NCI-H1105 (cell line): ENCODE data around the gene BRINP3.
A peak's percentile ranks its signal among the peaks of the same experiment; 100 is the strongest.

Experiments used
- DNase-seq: peaks from one replicate; lab custom pipeline; 2025; lab: John Stamatoyannopoulos, UW

The BRINP3 gene

DNA sequence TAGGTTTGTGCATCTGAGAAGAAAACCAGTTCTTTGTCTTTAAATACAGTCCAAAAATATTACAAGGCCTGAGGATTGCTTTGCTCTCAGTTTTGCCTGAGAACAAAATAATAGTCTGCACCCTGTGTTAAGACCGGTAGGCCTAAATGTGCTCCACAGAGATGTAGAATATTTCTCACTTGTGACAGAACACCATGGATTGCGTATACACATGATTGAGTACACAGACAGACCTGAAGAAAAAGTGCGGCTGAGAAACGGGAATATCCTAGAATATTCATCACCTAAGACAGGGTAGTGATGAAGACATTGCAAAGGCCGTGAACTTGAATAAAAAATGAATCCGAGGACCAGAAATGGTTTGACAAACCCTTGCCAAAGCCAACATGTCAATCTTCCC lies 155.4 kb downstream of the BRINP3 start:
- no peak for DNase-seq

GRCh38 chr1:190320952-190321351 lies 156.7 kb downstream of the BRINP3 start:
- DNase-seq: no peak

DNA sequence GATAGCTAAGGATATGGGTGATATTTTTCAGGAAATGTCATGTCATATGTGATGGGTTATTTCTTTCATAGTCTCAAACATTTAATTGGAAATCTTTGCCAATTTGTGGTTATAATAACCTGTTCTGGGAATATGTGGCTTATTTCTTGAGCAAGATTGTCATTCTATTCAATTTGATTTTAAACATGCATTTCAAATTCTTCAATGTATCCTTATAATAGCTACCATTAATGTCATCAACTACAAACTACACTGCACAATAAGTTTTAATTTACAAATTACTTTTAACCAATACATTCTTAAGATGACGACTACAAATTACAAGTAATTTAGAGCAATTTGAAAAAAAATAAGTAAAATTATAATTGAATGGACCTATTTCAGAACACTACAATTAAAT lies 164.9 kb downstream of the BRINP3 start:
- no peak for DNase-seq

- no peak for DNase-seq
These were observed 174.2 kb downstream of the BRINP3 start for GRCh38 chr1:190303501-190303900.

DNA sequence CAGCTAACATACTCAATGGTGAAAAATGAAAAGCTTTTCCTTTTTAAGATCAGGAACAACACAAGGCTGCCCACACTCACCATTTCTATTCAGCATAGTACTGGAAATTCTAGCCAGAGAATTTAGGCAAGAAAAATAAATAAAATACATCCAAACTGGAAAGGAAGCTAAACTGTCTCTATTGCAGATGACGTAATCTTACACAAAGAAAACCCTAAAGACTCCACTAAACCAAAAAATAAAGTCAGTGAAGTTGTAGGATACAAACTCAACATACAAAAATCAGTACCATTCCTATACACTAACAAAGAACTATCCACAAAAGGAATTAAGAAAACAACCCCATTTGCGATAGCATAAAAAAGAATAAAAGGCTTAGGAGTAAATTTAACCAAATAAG lies 181.2 kb downstream of the BRINP3 start:
- no peak for DNase-seq

DNA sequence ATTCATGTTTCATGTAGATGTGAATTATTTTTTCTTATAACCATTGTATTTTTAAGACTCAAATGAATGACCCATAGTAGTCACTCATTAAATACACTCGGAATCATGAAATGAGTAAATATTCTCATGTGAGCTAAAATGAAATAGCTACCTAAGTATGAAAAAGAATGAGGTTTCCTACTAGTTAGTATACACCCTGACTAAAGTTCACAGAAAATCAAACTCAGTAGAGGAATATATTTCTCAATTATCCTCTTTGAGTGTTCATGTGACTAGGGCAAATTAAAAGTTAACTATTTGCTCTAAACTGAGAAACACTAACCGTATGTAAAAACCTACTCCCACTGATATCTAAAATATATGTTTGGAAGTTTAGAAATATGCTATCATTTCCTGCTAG lies 187.8 kb downstream of the BRINP3 start:
- DNase-seq: no peak

GRCh38 chr1:190286111-190286510 lies 191.6 kb downstream of the BRINP3 start:
- DNase-seq: no peak

DNA sequence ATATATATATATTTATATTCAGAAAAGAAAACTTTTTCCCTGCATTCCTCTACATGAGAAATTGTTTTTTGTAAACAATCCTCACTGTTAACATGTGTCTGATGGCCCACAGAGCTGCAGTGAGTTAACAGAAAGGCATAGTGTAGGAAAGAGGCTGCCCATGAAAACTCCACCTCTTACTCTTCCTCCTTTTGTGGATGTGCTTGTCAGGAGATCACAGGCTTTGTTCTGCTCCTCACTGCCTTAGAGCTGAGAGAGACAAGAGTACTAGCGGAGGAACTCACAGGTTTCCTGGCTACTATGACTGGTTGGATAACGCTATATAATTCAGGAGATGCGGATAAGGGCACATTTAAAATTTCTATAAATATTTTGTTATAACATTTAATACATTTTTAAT lies 200.6 kb downstream of the BRINP3 start:
- DNase-seq: no peak

DNA sequence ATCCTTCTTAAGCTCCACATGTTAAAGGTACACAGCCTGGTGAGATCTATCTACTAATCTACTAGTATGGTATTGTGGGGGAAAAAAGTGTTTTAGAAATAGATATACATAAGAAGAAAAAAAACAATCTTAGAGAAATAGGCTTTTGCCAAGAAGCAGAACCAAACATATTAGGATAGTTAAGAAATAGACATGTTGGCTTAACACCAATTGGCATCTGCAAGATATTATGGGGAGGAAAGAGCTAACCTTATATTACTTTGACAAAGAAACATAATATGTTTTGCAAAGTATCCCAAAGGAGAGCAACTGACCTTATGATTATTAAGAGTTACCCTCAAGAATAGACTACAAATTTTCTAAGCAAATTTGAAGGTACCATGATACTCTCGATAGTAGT lies 202.9 kb downstream of the BRINP3 start:
- DNase-seq: no peak

GRCh38 chr1:190273161-190273560 lies 204.5 kb downstream of the BRINP3 start:
- DNase-seq: no peak

DNA sequence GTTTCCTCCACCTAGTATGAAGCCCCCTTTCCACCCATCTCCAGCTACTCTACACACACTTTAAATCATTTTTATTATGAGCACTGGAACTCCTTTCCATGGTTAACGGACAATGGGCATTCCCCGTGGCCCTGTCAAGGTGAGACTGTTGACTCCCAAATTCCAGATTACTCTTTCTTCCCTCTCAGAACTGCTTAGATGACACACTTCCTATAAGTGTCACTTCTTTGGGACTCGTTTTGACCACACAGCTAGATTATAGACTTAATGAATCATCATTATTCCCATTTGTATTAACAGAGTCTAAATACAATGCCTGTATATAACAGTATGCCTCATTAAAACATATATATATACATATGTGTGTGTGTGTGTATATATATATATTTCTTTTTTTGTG lies 215.1 kb downstream of the BRINP3 start:
- no peak for DNase-seq

- no peak for DNase-seq
These were observed 218.2 kb downstream of the BRINP3 start for GRCh38 chr1:190259424-190259823.

DNA sequence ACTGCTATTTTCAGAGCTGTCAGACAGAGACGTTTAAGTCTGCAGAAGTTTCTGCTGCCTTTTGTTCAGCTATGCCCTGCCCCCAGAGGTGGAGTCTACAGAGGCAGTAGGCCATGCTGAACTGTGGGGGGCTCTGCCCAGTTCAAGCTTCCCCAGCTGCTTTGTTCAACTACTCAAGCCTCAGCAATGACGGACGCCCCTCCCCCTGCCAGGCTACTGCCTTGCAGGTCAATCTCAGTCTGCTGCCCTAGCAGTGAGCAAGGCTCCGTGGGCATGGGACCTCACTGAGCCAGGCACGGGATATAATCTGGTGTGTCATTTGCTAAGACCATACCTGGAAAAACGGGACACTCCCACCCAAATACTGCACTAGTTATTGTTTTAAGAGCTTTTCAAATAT lies 219.7 kb downstream of the BRINP3 start:
- no peak for DNase-seq

- no peak for DNase-seq
These were observed 225.6 kb downstream of the BRINP3 start for GRCh38 chr1:190252046-190252445.

GRCh38 chr1:190250368-190250767 lies 227.3 kb downstream of the BRINP3 start:
- DNase-seq: no peak

DNA sequence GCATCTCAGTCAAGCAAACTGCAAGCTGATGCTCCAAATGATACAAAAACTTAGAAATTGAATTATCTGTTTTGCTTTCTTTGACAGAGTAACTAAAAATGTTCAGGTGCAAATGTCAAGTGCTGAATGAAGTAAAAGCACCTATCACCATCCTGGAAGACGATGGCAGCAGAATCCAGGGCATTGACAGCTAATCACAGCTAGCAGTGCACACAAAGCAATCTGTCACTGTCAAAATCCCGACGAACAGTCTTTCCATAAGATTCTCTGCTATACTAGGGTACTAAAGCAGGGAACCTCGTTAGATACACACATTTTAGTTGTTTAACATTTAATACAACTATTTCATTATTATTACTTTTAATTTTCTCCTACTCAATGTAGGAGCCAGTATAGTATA lies 233.3 kb downstream of the BRINP3 start:
- DNase-seq: no peak

- no peak for DNase-seq
These were observed 234.6 kb downstream of the BRINP3 start for GRCh38 chr1:190243056-190243455.

- no peak for DNase-seq
These were observed 251.7 kb downstream of the BRINP3 start for GRCh38 chr1:190226006-190226405.

DNA sequence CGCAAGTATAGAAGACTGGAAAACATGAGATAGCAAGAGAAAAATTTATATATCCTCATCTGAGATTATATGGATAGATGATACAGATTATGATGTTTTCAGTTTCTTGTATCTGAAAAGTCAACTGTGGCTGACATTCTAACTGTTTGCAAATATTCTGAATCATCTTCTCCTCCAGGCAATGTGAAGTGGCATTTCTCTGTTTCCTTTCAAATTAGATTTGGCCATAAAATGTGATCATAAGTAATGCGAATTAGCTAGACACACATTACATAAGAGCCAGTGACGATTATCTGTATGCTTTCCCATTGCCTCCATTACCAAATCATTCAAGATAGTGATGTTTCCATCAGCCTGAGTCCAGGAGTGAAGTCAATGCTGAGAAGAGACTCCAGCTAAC lies 265.2 kb downstream of the BRINP3 start:
- no peak for DNase-seq

DNA sequence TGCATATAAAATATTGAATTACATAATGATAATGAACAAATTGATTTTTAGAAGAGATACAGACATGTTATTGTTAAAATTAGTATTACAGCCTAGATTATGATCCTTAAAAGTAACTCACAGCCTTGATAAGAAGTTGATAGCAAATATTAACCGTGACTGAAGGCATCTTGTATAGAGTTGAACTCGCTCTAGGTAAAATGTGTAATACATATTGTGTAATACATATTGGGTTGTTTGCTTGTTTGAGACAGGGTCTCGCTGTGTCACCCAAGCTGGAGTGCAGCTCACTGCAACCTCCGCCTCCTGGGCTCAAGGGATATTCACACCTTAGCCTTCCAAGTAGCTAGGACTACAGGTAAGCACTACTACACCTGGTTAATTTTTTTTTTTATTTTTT lies 269.9 kb downstream of the BRINP3 start:
- DNase-seq: no peak

- DNase-seq: no peak
These were observed 272.0 kb downstream of the BRINP3 start for GRCh38 chr1:190205713-190206112.

DNA sequence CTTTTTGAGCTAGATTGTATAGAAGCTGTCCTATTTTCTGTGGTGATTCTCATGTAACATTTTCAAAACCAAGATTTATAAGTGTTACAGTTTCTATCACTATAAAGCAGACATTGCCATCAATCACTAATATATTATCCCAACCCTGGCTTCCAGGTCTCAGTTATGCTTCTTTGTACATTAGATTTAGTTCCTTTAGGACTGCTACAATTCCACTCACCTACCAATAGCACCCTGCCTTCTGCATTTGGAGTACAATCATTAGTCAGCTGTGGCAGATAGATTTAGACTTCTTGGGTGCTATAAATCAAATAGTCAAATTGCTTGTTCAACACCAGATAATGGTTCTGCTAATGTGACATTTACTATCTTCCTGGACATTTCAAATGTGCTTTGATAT lies 281.6 kb downstream of the BRINP3 start:
- DNase-seq: peak; percentile 70

GRCh38 chr1:190193508-190194115 lies 284.1 kb downstream of the BRINP3 start:
- no peak for DNase-seq

DNA sequence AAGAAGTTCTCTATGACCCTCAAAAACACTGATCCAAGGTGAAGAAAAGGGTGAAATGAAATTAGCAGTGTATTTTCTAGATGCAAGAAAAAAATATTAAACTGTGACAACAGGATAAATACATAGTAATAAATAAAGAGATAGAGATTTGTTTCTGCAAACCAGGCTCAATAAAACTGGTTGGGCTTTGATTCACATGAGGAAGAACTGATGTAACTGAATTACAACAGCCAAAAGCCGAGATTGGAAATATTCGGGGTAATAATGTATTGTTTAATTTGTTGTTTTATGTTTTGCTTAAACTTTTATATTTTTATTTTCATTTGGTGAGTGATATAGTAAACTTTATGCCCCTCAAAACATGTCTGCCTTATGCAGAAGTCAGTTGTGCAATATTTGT lies 285.0 kb downstream of the BRINP3 start:
- no peak for DNase-seq

- no peak for DNase-seq
These were observed 294.1 kb downstream of the BRINP3 start for GRCh38 chr1:190183588-190183987.
